WTC11 (cell line): ENCODE data around the gene C16orf90.

Experiments
- ATF6 ChIP-seq: sonication (generic); formaldehyde crosslinking; IDR thresholded peaks from 2 replicates; pipeline ENCODE4 v1.8.1; 2023; ENCODE audit warnings: mild to moderate bottlenecking, missing genetic modification reagents
- CREB1 ChIP-seq: sonication (generic); formaldehyde crosslinking; IDR thresholded peaks from 2 replicates; pipeline ENCODE4 v1.8.0; 2023; ENCODE audit warnings: mild to moderate bottlenecking, missing genetic modification reagents
- ETV6 ChIP-seq: sonication (generic); formaldehyde crosslinking; IDR thresholded peaks from 2 replicates; pipeline ENCODE4 v1.8.1; 2022; ENCODE audit warnings: mild to moderate bottlenecking, missing genetic modification reagents
- FOXJ3 ChIP-seq: sonication (generic); formaldehyde crosslinking; IDR thresholded peaks from 2 replicates; pipeline ENCODE4 v1.9.0; 2021; ENCODE audit warnings: missing genetic modification reagents, mild to moderate bottlenecking, borderline replicate concordance
- IRF1 ChIP-seq: sonication (generic); formaldehyde crosslinking; IDR thresholded peaks from 2 replicates; pipeline ENCODE4 v1.8.0; 2023; ENCODE audit warnings: missing genetic modification reagents
- MYBL2 ChIP-seq: sonication (generic); formaldehyde crosslinking; IDR thresholded peaks from 2 replicates; pipeline ENCODE4 v1.8.1; 2023; ENCODE audit warnings: mild to moderate bottlenecking, moderate library complexity, missing genetic modification reagents
- NR3C1 ChIP-seq: sonication (generic); formaldehyde crosslinking; conservative IDR thresholded peaks from 2 replicates; pipeline ENCODE4 v1.8.1; 2023; ENCODE audit warnings: low read depth, mild to moderate bottlenecking, missing genetic modification reagents
- STAT6 ChIP-seq: sonication (generic); formaldehyde crosslinking; conservative IDR thresholded peaks from 2 replicates; pipeline ENCODE4 v1.8.1; 2023; ENCODE audit warnings: mild to moderate bottlenecking, low read depth, missing genetic modification reagents, moderate library complexity
- TCF7 ChIP-seq: sonication (generic); formaldehyde crosslinking; IDR thresholded peaks from 2 replicates; pipeline ENCODE4 v1.8.0; 2022; ENCODE audit warnings: mild to moderate bottlenecking, low read depth, missing genetic modification reagents, moderate library complexity
- ZNF423 ChIP-seq: fragments of 250-450 bp; sonication (Bioruptor Pico); IDR thresholded peaks from 2 replicates; pipeline ENCODE4 v2.1.2; 2022; ENCODE audit warnings: mild to moderate bottlenecking, moderate library complexity
- TF ChIP-seq, protein P1 (sequence below): fragments of 200-600 bp; IDR thresholded peaks from 2 replicates; pipeline ENCODE4 v1.8.0; 2022; ENCODE audit warnings: antibody characterized with exemption
- TF ChIP-seq, protein P2 (sequence below): sonication (generic); formaldehyde crosslinking; IDR thresholded peaks from 2 replicates; pipeline ENCODE4 v1.8.1; 2022; ENCODE audit warnings: mild to moderate bottlenecking, moderate library complexity, missing genetic modification reagents

- TF ChIP-seq, protein P1, sequence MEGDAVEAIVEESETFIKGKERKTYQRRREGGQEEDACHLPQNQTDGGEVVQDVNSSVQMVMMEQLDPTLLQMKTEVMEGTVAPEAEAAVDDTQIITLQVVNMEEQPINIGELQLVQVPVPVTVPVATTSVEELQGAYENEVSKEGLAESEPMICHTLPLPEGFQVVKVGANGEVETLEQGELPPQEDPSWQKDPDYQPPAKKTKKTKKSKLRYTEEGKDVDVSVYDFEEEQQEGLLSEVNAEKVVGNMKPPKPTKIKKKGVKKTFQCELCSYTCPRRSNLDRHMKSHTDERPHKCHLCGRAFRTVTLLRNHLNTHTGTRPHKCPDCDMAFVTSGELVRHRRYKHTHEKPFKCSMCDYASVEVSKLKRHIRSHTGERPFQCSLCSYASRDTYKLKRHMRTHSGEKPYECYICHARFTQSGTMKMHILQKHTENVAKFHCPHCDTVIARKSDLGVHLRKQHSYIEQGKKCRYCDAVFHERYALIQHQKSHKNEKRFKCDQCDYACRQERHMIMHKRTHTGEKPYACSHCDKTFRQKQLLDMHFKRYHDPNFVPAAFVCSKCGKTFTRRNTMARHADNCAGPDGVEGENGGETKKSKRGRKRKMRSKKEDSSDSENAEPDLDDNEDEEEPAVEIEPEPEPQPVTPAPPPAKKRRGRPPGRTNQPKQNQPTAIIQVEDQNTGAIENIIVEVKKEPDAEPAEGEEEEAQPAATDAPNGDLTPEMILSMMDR: no peak
- TF ChIP-seq ZNF423 (CRISPR knock-in tag) (no peak), TCF7 (no peak), MYBL2 (CRISPR knock-in tag) (no peak), CREB1 (CRISPR knock-in tag) (no peak), NR3C1 (no peak), ATF6 (CRISPR knock-in tag) (no peak), FOXJ3 (no peak), STAT6 (CRISPR knock-in tag) (no peak), ETV6 (CRISPR knock-in tag) (no peak), IRF1 (CRISPR knock-in tag) (no peak)
- TF ChIP-seq, protein P2, sequence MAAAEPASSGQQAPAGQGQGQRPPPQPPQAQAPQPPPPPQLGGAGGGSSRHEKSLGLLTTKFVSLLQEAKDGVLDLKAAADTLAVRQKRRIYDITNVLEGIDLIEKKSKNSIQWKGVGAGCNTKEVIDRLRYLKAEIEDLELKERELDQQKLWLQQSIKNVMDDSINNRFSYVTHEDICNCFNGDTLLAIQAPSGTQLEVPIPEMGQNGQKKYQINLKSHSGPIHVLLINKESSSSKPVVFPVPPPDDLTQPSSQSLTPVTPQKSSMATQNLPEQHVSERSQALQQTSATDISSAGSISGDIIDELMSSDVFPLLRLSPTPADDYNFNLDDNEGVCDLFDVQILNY (CRISPR knock-in tag): no peak
These were observed 16.2 kb upstream of the C16orf90 start for GRCh38 chr16:3511286-3512180.
